Stimulated activated CD8-positive, alpha-beta memory T cell treated with anti-CD3 and anti-CD28 coated beads, Interleukin-12 subunit alpha, Interleukin-12 subunit beta, amount 100 ng/mL, for 24 hours (primary cell): ENCODE measurements around the gene SMPX.

ENCODE experiments used
- DNase-seq: peaks from one replicate; pipeline ENCODE4 v3.0.0-alpha.2; 2020; ENCODE audit errors: extremely low read depth

The SMPX gene

DNA sequence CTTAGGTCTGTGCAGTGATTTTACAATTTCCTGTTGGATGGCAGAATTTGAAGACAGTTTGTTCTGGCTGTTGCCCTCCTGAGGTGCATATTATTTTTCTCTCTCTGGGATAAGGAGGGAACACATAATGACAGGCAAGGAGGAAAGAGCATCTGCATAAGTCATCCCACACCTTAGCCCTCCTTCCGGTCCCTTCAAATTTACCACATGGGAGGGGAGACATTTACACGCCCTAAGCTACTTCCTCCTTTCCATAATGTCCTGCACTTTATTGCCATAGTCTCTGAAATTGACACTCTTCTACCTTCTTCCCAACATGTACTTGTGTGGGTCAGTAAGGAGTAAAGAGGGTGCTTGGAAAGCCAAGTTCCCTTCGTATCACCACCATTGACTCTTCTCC is 13.9 kb downstream of the SMPX start:
- DNase-seq: no peak

DNA sequence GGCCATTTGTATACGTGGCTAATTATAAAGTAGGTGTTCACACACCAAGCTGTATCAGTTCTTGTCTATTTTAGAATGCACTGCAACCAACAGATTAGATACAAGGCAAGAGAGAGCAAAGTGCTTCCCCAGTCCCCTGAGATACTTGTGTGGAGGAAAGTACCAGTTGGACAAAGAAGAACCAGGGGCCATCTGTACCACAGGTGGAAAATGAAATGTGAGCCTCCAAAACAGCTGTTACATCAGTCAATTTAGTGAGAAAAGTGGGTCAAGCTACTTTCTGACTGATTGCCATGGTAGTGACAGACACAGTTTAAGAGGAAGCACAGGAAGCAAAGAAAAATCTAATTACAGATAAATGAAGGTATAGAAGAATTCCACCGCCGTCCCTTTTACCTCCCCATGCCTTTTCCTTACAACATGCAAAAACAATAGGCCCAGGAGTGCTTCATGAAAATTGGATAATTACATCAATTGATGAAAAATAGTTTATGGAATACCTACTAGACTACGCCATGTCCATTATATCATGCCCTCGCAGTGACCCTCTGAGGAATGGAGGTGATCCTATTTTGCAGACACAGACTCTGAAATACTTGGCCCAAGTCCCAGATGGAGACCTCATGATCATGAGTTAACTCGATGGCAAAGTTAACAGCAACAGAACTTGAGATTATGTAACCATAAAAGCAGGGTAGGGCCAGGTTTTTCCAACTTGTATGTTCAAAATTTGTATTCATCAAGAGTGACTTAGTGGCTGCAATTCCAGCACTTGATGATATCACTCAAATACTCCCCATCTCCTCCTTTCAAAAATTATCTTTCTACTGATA is 15.8 kb downstream of the SMPX start:
- DNase-seq: no peak

DNA sequence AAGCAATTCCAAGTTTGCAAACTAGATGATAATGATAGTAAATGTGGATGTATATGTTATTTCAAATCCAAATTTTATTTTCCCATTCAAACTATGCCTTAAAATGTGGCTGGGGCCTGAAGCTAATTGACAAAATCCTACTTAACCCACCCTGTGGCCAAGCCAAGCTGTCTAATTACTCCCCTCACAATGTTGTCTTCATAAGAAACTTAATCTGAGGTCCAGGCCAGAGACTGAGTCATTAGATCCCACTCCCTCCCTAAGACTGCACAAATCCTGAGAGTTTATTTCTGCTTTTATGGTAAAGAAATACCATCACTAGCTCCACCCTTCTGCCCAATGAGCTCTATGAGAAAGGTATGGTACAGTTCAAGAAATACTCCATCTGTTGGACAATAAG is 16.6 kb downstream of the SMPX start:
- DNase-seq: no peak

DNA sequence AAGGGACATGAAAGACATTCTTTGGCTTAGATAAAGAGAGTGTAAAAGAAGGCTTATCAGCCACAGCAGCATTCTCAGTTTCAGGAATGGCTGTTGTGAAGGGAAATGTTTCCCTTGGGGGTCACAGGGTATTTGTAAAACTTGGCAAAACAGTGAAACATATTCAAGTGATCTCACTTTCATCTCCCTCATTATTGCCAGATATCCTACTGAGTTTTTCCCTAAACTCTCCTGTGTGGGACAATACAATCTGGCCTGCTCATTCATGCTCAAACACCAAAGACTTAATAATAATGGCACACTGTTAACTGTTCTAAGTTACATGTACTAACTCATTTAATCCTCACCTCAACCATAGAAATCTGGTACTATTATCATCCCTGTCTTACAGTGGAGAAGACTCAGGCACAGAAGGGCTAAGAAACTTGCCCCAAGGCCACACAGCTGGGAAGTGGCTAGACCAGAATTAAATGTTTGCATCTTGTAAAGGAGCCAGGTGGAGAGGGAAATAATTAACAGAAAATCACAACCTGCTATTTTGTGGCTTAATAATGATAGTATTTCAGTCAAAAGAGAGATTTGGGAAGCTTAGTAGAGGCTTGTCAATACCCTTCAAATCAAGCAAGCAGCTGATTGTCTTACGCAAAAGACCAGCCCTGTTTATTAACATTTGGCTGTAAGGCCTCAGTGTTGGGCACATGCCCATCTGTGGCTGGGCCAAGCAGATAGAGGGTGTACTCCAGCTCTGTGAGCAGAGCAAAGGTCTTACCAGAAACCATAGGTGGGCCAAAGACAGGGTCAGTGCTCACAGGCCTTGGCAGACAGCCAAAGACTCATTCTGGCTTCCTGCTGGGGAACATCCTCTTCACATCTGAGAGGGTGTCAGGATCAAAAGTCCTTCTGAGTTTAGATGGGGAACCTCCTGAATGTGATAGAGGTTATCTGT is 17.3 kb downstream of the SMPX start:
- no peak for DNase-seq

DNA sequence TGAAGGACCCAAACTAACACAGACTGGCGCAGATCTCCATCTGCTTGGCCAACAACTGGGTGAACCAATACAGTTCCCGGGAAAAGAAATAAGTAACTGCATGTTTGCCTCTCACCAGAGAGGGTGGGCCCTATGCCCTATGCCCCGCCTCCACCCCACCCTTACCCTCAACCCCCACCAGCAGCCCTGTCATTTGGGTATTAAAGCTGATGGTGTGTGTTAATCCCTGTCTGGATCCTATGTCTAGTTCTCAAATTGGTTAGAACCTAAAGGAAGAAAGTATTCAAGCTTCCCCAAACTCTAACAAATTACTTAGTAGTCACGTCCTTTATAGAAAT is 19.0 kb downstream of the SMPX start:
- no peak for DNase-seq

DNA sequence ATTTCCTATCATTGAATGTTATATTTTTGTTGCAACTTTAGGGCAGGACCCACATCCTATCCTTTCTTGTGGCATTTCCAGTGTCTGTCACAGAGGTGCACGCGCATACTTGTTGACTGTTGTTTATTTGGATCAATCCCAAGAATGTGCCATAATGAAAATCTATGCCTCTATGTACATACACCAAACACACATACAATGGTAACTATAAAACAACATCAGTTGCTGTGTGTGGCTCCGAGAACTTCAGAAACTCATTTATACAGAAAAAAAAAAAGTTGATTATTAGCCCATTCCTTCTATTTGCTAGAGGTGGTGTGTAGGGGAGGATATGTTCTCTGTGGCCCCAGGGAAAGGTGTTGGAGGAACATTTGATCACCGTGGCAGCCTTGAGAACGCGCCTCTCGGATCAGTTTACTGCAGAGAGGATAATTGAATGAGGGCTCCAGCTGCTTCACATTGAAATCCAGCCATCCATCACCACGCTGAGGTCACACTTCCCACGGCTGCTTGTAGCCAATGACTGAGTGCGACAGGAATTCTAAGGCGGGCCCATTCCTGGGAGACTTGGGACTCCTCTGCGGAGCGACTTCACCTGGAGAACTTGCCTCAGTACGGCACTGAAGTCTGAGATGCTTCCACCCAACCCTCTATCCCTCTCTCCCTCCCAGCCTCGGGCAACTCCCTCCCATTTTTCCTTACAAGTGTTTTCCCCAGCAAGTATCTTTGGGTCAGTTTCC is 19.5 kb downstream of the SMPX start:
- no peak for DNase-seq

DNA sequence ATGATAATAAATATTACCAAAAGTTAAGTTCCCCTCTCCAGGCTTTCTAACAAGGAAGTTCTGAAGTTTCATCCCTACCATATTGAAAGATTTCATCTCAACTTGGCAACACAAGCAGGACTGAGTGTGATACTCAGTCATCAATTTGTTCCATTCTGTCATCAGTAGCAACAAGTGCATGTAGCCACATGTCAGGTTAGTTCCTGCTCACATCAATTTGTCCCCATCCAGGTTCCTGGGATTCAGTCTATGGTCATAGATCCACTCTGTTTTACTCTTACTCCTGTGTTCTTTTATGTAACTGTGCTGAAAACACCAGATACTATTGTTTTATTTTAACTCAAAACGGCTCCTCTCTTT is 22.2 kb downstream of the SMPX start:
- no peak for DNase-seq

DNA sequence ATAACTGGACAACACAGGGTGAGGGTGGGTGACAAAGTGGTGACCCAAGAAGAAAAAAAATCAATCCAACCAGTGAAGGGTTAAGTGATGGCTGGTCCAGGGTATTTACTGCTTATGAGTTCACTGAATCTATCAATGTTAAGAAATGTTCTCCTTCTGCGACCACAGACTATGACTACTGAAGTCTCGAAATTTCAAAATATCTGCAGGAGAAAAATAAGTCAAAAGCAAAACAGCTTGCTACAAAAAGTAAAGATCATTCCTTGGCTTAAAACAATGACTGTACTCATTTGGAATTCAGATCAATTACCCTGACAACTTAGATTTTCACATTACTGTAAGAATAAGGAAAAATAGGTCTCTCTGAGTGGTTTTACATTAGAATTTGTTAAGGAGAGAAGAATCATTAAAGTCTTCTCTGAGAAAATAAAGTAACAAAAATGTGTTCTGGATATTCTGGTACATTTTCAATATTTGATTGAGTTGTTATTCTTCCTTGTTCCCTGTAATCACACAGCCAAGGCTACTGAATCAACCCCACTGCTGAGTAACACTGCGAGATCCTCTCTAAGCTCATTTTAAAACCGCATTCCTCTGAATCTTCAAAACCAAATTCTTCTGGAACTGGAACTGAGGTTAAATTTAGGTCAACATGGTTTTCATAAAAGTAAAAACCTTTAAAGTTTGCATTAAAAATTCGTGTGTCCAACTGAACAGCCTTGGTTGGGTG is 22.7 kb downstream of the SMPX start:
- no peak for DNase-seq

DNA sequence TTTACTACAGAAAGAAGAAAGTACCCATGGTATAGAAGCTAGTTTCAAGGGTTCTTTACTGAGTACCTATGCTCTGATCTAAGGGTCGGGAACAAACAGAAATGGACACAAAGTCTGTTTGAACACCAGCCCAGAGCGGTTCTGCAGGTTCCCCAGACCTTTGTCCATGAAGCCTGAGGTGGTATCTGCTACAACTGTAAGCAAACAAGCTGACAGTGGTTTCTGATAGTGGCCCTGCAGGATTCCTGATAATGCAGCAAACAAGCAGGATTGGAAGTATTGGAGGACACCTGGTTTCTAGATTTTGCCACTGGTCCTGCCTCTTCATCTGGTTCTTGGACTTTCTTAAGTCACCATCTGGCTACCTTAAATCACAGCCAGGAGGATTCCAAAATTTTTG is 23.7 kb downstream of the SMPX start:
- DNase-seq: no peak

DNA sequence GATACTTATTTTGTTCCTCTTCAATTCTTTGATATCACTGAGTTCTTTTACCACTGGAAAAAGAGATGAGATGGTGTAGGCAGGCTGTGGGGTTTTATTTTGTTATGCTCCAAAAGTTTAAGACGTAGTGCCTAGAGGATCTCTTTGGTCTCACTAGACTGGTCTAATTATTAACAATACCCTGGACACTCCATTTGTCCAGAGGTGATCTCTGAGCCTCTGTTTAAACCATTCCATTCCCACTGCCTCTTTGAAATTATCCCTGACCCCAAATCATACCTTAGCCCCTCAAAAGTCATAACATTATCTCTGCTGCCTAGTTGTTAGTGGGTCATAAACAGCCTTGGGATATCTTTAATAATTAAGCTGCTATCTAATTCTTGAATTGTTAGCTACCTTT is 24.2 kb downstream of the SMPX start:
- no peak for DNase-seq

DNA sequence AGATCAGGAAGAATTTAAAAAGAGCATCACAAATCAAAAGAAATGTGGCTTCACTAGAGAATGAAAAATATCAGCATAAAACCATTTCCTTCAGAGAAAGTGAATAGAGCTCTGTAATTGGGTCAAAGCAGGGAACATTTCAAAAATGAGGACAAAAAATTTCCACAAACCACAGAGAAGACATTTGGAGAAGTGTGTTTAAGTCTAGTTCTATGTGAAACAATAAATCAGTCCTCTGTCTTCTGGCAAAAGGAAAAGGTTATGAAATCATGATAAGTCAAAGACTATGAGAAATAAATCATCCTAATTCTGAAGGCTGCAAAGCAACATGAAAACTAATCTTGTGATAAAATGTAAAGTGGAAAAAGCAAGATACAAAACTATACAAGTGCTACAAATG is 27.9 kb downstream of the SMPX start:
- DNase-seq: no peak

DNA sequence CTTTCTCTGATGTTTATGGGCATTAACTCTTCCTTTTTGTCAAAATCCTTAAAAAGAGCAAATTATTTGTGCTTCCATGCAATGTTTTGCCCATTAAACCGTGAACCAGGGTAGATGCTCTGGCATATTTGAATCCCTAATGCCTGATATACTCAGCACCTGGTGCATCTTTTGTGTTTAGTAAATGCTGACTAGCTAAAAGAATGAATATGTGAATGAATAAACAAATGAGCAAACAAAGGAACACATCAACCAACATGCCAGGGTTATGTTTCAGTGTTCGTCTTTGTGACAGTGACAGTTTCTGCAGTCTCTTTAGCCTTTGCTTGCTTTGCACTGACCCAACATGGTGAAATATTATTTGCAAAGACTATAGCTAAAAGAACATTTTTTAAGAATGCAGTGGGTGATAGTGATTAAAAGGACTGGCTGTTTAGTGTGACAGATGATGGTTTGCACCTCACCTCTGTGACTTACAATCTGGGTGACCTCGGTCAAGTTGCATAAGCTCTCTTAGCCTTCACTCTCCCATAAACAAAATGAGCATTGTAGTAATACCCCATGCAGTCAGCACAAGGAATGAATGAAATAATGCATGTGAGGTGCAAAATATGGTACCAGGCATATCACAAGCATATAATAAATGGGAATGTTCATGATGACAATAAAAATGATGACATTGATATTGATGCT is 29.5 kb downstream of the SMPX start:
- DNase-seq: no peak

DNA sequence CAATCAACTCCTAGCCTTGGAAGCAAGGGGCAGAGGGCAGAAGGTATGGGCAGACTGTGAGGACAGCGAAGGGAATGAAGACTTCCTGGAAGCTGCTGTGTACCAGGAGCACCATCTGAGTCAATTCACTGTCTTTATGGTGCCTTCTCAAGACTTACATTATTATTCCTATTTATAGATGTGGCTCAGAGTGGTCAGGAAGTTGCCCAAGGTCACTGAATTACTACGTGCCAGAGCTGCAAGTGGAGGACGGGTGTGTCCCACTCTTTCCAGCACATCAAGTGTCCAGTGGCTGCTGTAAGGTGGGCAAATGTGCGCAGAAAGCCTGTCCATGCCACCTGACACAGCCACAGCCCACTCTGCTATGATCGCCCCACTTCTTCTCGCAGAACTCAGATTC is 32.0 kb downstream of the SMPX start:
- DNase-seq: no peak

DNA sequence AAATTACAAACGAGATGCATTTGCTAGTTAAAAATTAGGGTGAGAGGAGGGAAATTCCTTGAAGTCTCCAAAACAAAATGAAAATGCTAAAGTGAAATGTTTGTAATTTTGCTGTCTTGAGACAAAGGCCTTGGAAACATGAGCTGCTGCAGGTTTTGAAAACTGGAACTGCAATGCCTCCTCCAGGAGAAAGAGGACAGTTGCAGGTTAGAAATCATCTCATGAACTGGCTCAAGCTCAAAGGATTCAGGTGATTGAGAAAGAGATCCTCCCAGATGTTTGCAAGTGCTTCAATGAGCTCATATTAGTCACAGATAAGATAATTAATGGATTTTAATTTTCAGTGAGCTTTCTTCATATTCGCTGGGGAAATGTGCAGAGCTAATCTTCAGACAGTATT is 32.4 kb downstream of the SMPX start:
- no peak for DNase-seq

DNA sequence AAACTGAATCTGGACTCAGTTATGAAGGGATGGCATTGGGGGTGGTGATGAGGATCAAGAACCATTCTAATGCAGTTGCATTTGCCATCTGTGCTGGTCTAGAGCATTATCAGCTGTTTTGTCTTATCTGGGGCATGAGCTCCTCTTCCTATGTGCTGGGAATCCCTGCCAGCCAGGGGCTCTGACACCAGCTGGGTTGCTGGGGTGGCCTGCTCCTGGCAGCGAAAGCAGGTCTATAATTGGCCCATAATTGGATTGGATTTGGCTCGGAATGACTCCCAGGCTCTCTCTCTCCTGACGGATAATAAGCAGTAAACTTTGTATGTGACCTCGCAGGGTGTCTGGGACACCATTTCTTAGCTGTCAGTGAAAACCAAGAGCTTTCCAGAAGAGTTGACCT is 34.1 kb downstream of the SMPX start:
- DNase-seq: no peak

DNA sequence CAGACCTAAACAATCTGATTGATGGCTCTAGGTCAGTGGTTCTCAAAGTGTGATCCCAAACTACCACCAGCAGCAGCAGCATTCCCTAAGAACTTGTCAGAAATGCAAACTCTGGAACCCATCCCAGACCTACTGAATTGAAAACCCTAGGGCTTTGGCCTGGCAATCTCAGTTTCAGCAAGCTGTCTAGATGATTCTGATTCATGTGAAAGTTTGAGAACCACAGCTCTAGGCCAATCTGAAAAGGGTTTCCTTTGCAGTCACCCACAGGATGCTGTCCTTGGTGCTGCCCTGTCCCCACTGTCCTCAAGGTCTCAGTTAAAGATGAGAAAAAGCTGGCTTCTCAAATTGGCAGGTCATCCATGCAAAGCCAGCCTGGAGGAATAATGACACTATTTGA is 34.8 kb downstream of the SMPX start:
- no peak for DNase-seq

DNA sequence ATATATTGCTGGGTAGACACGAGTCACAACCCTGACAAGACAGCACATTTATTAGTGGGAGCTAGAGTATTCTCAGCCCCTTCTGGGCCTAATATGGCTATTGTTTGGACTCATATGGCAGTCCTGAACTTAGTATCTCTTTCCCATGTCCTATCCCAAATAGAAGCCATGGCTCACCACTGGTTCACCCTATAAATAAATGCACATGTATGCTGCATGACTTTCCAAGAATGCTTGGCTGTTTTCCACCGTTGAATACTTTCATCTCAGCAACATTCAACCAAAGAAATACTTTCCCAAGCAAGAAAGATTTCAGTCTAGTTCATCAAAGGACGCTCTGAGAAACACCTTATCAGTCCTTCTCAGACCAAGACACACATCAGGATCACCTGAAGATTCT is 36.7 kb downstream of the SMPX start:
- DNase-seq: no peak

DNA sequence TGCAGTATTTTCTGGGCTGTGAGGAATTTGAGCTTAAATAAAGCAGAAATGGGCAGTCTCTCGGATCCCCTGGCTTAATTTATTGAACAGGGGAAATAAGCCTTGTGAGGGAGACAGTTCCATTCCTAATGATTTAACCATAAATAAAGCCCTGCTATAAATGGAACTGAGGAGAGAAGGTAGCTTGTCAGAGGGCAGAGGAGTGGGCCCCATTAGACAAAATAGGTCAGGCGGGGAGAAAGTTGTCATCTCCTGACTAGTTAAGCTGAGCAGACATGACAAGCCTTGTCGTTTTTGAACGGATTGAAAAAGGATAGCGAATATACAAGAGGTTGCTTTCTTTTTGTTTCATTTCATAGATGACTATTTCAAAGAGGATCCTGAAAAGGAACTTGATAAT is 39.3 kb downstream of the SMPX start:
- no peak for DNase-seq

DNA sequence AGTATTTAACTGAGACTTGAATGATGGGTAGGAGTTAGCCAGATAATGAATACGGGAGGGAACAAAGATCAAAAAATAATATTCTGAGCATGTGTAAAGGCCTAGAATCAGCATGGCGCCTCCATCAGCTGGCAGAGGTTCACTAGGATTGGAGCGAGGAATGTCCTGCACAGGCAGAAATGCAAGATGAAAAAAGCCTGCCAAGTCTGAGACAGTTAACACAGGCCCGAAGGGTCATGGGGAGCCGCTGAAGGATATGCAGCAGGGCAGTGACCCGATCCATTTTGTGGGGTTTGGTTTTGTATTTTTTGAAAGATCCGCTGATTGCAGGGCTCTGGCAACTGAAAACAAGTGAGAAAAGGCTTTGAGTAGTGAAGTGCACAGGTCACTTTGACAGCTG is 40.1 kb downstream of the SMPX start:
- no peak for DNase-seq

DNA sequence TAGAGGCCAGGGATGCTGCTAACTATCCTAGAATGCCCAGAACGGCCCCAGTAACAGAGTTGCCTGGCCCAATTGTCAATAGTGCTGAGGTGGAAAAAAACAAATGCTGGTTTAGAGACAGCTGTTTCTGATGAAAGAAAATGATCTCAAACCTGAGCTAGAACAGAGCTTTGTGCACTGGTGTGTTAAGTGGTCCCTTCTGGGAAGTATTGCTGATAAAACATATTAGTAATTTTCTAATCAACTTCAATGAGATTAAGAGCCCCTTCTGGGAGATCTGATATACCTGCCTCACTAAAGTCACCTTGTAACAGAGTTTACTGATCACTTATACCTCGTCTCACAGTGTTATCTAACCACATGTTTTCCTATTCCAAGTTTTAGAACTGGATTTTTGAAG is 42.1 kb downstream of the SMPX start:
- no peak for DNase-seq

DNA sequence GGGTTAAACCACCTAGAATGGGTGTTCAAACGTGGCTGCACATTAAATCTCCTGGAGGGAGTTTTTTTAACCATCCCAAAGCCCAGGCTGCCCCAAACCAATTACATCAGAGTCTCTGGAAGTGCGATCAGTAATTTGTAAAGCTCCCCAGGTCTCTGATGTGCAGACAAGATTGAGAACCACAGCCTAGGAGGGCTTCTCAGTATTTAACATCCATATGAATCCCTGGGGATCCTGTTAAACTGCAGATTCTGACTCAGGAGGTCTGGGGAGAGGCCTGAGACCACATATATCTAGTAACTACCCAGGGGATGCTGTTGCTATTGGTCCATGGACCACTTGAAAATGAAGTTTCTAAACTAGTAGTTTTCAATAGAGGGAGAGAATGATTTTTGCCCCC is 42.6 kb downstream of the SMPX start:
- DNase-seq: no peak
